Activated CD4-positive, CD25-positive, alpha-beta regulatory T cell (primary cell): ENCODE results near the gene TFG.
A peak's percentile ranks its signal among the peaks of the same experiment; 100 is the strongest.

Experiments
- DNase-seq, 4 experiments: peaks; one replicate each; lab custom pipeline; 2025; lab: John Stamatoyannopoulos, UW

The TFG gene

GRCh38 chr3:100706365-100706764 is 2.9 kb upstream of the TFG start:
- no peak for DNase-seq

- no peak for DNase-seq
These were observed 678 bp upstream of the TFG start for GRCh38 chr3:100708644-100708988.

GRCh38 chr3:100709842-100710260 is 557 bp downstream of the TFG start:
- DNase-seq: peak in 2 of 4 experiments; percentile 16 to 23

- DNase-seq: peak in 2 of 4 experiments; percentile 8 to 35
These were observed 1.1 kb downstream of the TFG start for GRCh38 chr3:100710261-100710968.

GRCh38 chr3:100715176-100715575 is 5.9 kb downstream of the TFG start:
- DNase-seq: no peak

GRCh38 chr3:100717063-100717462 is 7.8 kb downstream of the TFG start:
- no peak for DNase-seq

- no peak for DNase-seq
These were observed 8.6 kb downstream of the TFG start for GRCh38 chr3:100717637-100718487.

- no peak for DNase-seq
These were observed 9.8 kb downstream of the TFG start for GRCh38 chr3:100719136-100719535.

- no peak for DNase-seq
These were observed 11.1 kb downstream of the TFG start for GRCh38 chr3:100720426-100720825.

- DNase-seq: no peak
These were observed 16.7 kb downstream of the TFG start for GRCh38 chr3:100725935-100726513.

- DNase-seq: no peak
These were observed 17.4 kb downstream of the TFG start for GRCh38 chr3:100726706-100727105.

- DNase-seq: no peak
These were observed 21.2 kb downstream of the TFG start for GRCh38 chr3:100730524-100730923.

GRCh38 chr3:100732435-100732834 is 23.1 kb downstream of the TFG start:
- no peak for DNase-seq

- DNase-seq: no peak
These were observed 28.0 kb downstream of the TFG start for GRCh38 chr3:100737334-100737733.

- DNase-seq: no peak
These were observed 30.9 kb downstream of the TFG start for GRCh38 chr3:100740207-100740606.

GRCh38 chr3:100743535-100743934 is 34.2 kb downstream of the TFG start:
- DNase-seq: no peak

- DNase-seq: no peak
These were observed 35.4 kb downstream of the TFG start for GRCh38 chr3:100744671-100745070.

GRCh38 chr3:100745617-100746016 is 36.3 kb downstream of the TFG start:
- DNase-seq: no peak

GRCh38 chr3:100746092-100746491 is 36.8 kb downstream of the TFG start:
- DNase-seq: no peak

- DNase-seq: no peak
These were observed 38.9 kb downstream of the TFG start for GRCh38 chr3:100748220-100748619.

GRCh38 chr3:100748967-100749366 is 39.7 kb downstream of the TFG start:
- no peak for DNase-seq

- DNase-seq: no peak
These were observed 44.6 kb downstream of the TFG start for GRCh38 chr3:100753846-100754245.
